Smooth muscle cell (in vitro differentiated cells): ENCODE data around the gene SLC44A2. TPM values are rescaled to one million over a fixed set of nuclear protein-coding genes. Genes with fewer than 3 reads are reported as not detected.

Experiments
- DNase-seq: peaks from one replicate; lab custom pipeline; 2025; ENCODE audit not compliant: unreplicated experiment; lab: John Stamatoyannopoulos, UW
- H2AFZ ChIP-seq: fragments of 200-600 bp; sonication (generic); 2 replicates; pipeline ENCODE4 v1.6.0; 2016; ENCODE audit warnings: antibody characterized with exemption, low read depth, mild to moderate bottlenecking
- H3F3A ChIP-seq: fragments of 200-600 bp; sonication (generic); 2 replicates; pipeline ENCODE4 v1.6.0; 2017; ENCODE audit warnings: antibody characterized with exemption, low read depth
- H3K27ac ChIP-seq: fragments of 200-600 bp; sonication (generic); 2 replicates; pipeline ENCODE4 v1.5.1; 2016; ENCODE audit warnings: low read depth, mild to moderate bottlenecking
- H3K27me3 ChIP-seq: fragments of 200-600 bp; sonication (generic); 2 replicates; pipeline ENCODE4 v1.6.1; 2016; ENCODE audit warnings: low read depth, mild to moderate bottlenecking
- H3K36me3 ChIP-seq: fragments of 200-600 bp; sonication (generic); 2 replicates; pipeline ENCODE4 v1.5.1; 2016; ENCODE audit warnings: low read depth
- H3K4me1 ChIP-seq: fragments of 200-600 bp; sonication (generic); 2 replicates; pipeline ENCODE4 v1.5.1; 2016; ENCODE audit warnings: low read depth
- H3K4me2 ChIP-seq: fragments of 200-600 bp; sonication (generic); 2 replicates; pipeline ENCODE4 v1.6.0; 2016; ENCODE audit warnings: mild to moderate bottlenecking
- H3K4me3 ChIP-seq: fragments of 200-600 bp; sonication (generic); 2 replicates; pipeline ENCODE4 v1.5.1; 2016; ENCODE audit warnings: mild to moderate bottlenecking
- H3K79me2 ChIP-seq: fragments of 200-600 bp; sonication (generic); 2 replicates; pipeline ENCODE4 v1.6.0; 2016; ENCODE audit warnings: low read depth, mild to moderate bottlenecking
- H3K9ac ChIP-seq: fragments of 200-600 bp; sonication (generic); 2 replicates; pipeline ENCODE4 v1.6.0; 2016; ENCODE audit warnings: low read depth
- H3K9me3 ChIP-seq: fragments of 200-600 bp; sonication (generic); replicated peaks from 2 replicates; pipeline ENCODE4 v1.5.1; 2016; ENCODE audit warnings: low read depth
- H4K20me1 ChIP-seq: fragments of 200-600 bp; sonication (generic); 2 replicates; pipeline ENCODE4 v1.6.0; 2016; ENCODE audit warnings: low read depth
- WGBS: methylation state at CpG from one replicate; pipeline ENCODE4 v1.1.7; 2016; ENCODE audit warnings: low lambda C conversion rate; 5-methylcytosine and 5-hydroxymethylcytosine counted together
- polyA plus RNA-seq: library from polyadenylated mRNA; unstranded; fragments of >200 nt; fragmentation: Nextera tagmentation; extraction: Ambion mirVana; gene quantifications from 2 replicates; pipeline ENCODE4 v1.2.1, GENCODE V29; 2016
- total RNA-seq: library from RNA; depleted of rRNA; stranded (reverse); fragments of >200 nt; gene quantifications from 2 replicates; pipeline ENCODE4 v1.2.3, GENCODE V29; 2014
- TF ChIP-seq, protein P1 (sequence below): fragments of 200-600 bp; sonication (generic); IDR thresholded peaks from 2 replicates; pipeline ENCODE4 v1.5.1; 2017; ENCODE audit warnings: borderline replicate concordance, mild to moderate bottlenecking, antibody characterized with exemption; ENCODE audit not compliant: insufficient read depth, poor library complexity, severe bottlenecking

SLC44A2 gene
- total and polyA plus RNA-seq, 2 experiments from 2014 or later, result 79.5 to 123 TPM

DNA sequence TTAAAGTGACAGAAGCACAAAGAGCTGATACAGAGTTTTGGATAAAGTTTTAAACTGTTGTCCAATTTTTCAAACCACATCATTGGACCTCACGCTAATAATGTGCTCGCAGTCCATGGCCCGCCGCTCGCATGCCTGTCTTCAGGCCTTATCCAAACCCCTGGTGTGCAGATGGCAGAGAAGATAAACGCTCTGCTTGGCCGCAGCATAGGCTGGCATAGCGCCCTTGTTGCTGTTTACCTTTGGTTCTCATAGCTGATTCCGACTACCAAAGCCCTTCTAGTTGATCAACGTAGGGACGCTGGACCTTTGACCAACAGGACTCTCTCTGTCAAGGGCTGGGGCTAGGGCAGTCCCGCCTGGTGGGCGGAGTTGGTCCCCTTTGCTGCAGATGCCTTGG is 52.4 kb downstream of the SLC44A2 start:
- H3K36me3 ChIP-seq, result peaks cover 22% of the 10 kb centered on the region
- H3F3A ChIP-seq, result no peaks in the 10 kb centered on the region
- no peak overlapping the region for H3K9ac ChIP-seq
- no peaks in the 10 kb centered on the region for H3K27me3 ChIP-seq
- no peak overlapping the region for H2AFZ ChIP-seq
- H3K4me3 ChIP-seq, result no peak overlapping the region
- no peaks in the 10 kb centered on the region for H3K9me3 ChIP-seq
- H4K20me1 ChIP-seq, result peaks cover 100% of the 10 kb centered on the region
- DNase-seq, result no peak
- H3K4me1 ChIP-seq, result no peaks in the 10 kb centered on the region
- TF ChIP-seq, protein P1, sequence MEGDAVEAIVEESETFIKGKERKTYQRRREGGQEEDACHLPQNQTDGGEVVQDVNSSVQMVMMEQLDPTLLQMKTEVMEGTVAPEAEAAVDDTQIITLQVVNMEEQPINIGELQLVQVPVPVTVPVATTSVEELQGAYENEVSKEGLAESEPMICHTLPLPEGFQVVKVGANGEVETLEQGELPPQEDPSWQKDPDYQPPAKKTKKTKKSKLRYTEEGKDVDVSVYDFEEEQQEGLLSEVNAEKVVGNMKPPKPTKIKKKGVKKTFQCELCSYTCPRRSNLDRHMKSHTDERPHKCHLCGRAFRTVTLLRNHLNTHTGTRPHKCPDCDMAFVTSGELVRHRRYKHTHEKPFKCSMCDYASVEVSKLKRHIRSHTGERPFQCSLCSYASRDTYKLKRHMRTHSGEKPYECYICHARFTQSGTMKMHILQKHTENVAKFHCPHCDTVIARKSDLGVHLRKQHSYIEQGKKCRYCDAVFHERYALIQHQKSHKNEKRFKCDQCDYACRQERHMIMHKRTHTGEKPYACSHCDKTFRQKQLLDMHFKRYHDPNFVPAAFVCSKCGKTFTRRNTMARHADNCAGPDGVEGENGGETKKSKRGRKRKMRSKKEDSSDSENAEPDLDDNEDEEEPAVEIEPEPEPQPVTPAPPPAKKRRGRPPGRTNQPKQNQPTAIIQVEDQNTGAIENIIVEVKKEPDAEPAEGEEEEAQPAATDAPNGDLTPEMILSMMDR, result no peak
- peaks cover 44% of the 10 kb centered on the region for H3K79me2 ChIP-seq
- no peak overlapping the region for H3K27ac ChIP-seq
- no peak overlapping the region for H3K4me2 ChIP-seq
- WGBS, result 97% methylated on average over 13 of the region's 13 CpGs

DNA sequence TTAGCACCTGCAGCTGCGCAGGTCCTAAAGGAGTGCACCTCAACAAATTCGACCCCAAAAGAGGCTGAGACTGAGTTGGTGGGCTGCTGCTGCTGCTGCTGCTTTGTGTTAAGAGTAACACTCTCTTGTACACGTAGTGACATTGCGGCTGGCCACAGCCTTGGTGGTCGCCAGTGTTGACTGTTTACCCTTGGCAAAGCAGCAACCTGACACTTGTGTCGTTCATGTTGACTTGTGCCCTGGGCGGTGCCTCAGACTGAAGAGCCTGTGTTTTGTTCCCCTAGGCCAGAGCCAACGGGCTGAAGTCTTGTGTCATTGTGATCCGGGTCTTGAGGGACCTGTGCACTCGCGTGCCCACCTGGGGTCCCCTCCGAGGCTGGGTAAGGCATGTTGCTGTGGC is 53.5 kb downstream of the SLC44A2 start:
- H3K36me3 ChIP-seq, result peaks cover 22% of the 10 kb centered on the region
- H3K9me3 ChIP-seq, result no peaks in the 10 kb centered on the region
- no peak overlapping the region for H3K9ac ChIP-seq
- TF ChIP-seq, protein P1, result no peak
- H3K4me1 ChIP-seq, result no peaks in the 10 kb centered on the region
- H2AFZ ChIP-seq, result no peak overlapping the region
- H3K4me2 ChIP-seq, result no peak overlapping the region
- peaks cover 100% of the 10 kb centered on the region for H4K20me1 ChIP-seq
- no peak overlapping the region for H3K27ac ChIP-seq
- 97% methylated on average over 12 of the region's 12 CpGs for WGBS
- H3K79me2 ChIP-seq, result peaks cover 33% of the 10 kb centered on the region
- no peaks in the 10 kb centered on the region for H3F3A ChIP-seq
- no peak for DNase-seq
- H3K27me3 ChIP-seq, result no peaks in the 10 kb centered on the region
- no peak overlapping the region for H3K4me3 ChIP-seq

DNA sequence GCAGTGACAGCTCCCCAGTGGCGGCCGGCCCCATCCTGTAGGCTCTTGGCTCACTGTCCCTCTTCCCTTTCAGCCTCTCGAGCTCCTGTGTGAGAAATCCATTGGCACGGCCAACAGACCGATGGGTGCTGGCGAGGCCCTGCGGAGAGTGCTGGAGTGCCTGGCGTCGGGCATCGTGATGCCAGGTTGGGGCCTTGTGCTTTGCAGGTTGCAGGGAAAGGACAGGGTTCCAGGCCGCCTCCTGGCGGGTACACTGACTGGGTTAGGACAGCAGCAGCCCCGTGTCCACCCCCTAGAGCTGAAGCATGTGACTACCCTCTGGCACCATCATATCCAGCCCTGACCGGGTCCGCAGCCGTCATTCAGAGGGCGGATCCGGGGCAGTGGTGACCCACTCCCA is 54.4 kb downstream of the SLC44A2 start:
- Histone ChIP-seq H3K79me2 (peaks cover 26% of the 10 kb centered on the region), H3K27me3 (no peaks in the 10 kb centered on the region), H3K4me2 (no peak overlapping the region), H3K27ac (no peak overlapping the region), H2AFZ (no peak overlapping the region), H3K36me3 (peaks cover 31% of the 10 kb centered on the region), H3K4me1 (no peaks in the 10 kb centered on the region), H4K20me1 (peaks cover 100% of the 10 kb centered on the region), H3K9me3 (no peaks in the 10 kb centered on the region), H3F3A (no peaks in the 10 kb centered on the region), H3K9ac (no peak overlapping the region), H3K4me3 (no peak overlapping the region)
- DNase-seq, result no peak
- WGBS, result 97% methylated on average over 18 of the region's 18 CpGs
- TF ChIP-seq, protein P1, result no peak

DNA sequence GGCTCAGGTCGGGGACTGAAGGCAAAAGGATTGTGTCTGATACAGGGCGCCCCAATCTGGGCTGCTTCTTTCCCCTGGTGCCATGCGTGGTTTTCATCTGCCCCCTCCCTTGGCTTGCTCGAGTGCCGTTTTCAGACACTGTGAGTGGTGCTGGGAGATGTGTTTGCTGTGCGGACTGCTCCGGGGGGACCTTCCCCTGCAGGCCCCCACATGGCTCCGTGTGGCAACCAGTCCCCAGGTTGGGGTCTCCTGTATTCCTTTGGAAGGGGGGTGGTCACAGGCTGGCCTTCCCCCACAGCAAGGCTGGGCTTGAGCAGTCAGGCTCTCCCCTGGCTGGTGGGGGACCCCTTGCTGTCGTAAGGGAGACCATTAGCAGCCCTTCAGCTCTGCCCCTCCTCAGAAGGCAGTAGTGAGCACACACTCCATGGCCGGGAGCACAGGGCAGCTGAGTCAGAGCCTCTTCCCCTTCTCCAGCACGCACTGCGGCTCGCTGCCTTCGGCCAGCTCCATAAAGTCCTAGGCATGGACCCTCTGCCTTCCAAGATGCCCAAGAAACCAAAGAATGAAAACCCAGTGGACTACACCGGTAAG is 55.3 kb downstream of the SLC44A2 start:
- Histone ChIP-seq H3K4me3 (no peak overlapping the region), H3K4me1 (no peaks in the 10 kb centered on the region), H3K79me2 (peaks cover 20% of the 10 kb centered on the region), H4K20me1 (peaks cover 100% of the 10 kb centered on the region), H3K9me3 (no peaks in the 10 kb centered on the region), H3F3A (no peaks in the 10 kb centered on the region), H3K27ac (no peak overlapping the region), H2AFZ (no peak overlapping the region), H3K4me2 (no peak overlapping the region), H3K27me3 (no peaks in the 10 kb centered on the region), H3K9ac (no peak overlapping the region), H3K36me3 (peaks cover 36% of the 10 kb centered on the region)
- WGBS, result 99% methylated on average over 15 of the region's 15 CpGs
- DNase-seq, result no peak
- TF ChIP-seq, protein P1, result no peak
